CD4-positive, alpha-beta T cell treated with Interleukin-17A for 4 hours (primary cell): ENCODE measurements around the gene FAM98A.

Experiments used
- DNase-seq: peaks from one replicate; pipeline ENCODE4 v3.0.0-alpha.2; 2020; ENCODE audit warnings: mixed read lengths

FAM98A gene

DNA sequence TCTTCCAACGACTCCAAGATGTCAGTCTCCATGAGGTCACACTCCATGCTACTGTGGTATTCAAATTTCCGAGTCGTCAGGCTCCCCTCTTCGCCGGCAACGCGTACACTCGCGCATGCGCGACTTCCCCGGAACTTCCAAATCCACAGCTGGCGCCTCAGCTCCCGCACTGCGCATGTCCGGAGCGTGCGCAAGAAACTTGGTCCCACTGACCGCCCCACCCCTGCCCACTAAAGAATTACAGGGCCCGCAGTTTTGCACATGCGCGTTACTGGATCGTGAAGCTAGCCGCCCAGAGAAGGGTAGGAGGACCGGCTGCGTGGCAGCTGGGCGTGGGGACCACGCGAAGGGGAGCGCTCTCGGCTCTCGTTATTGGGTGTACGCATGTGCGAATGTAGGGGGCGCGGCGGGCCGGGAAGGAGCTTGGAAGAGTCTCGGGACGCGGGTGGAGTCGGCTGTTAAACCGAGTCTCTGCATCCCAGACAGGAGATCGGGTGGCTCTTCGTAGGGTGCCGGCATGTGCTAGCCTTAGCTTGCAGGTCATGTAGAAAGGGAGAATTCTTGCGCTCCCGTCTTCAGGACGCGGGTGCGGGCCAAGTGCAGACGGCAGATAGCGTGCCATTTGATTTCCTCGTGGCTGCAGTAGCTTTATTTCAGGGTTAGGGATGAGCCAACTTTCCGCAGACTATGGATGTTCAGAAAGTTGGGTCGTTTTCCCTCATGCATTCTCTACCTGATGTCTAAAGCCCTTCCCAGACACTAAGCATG is at the start of gene FAM98A:
TSS of gene FAM98A (minus strand) at position 125 of the 768 bp plus-strand sequence. CDS start at position 47, 78 bp downstream.
- peak; percentile 100 for DNase-seq

DNA sequence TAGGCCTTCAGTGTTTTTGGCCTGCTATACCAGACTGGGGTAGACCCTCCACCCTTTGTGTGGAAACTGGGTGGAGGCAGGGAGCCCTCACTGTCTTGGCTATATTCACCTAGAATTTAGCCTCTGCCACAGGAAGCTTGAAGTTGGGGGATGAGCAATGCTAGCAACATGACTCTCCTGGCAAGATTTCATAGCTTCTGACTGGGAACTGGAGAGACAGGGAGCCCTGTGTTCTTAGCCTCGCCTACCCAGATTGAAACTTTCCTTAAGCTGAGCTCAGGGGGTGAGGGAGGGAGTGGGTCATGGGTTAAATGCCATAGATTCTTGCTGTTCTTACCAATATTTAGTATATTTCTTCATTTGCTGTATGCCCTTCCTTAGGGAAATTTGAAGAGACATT is 46.8 kb upstream of the FAM98A start:
- DNase-seq, result no peak

DNA sequence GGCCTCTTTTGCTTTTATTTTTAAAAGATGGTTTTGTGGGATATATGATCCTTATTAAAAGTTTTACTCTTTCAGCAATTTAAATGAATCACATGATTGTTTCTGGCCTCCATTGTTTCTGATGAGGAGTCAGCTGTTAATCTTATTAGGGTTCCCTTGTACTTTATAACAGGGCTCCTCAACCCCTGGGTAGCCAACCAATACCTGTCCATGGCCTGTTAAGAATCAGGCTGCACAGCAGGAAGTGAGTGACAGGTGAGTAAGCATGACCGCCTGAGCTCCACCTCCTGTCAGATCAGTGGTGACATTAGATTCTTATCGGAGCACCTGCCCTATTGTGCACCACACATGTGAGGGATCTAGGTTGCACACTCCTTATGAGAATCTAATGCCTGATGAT is 45.1 kb upstream of the FAM98A start:
- DNase-seq, result no peak

DNA sequence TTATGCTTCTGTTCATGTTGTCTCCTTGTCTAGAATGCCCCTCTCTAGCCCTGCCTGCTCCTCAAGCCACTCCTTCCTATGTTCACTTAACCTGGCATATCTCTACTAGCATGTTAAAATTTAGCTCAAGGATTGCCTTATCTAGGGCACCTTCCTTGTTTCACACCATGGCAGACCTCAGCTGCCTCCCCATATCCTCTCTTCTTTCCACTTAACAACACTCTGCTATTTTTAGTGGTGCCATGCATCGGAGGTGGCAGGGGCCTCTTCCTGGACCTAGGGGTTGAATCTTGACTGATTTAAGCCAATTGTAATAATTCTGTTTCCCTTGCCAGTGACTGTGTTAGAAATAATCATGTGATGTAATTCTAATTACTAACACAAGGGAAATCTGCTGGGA is 36.9 kb upstream of the FAM98A start:
- DNase-seq, result no peak

DNA sequence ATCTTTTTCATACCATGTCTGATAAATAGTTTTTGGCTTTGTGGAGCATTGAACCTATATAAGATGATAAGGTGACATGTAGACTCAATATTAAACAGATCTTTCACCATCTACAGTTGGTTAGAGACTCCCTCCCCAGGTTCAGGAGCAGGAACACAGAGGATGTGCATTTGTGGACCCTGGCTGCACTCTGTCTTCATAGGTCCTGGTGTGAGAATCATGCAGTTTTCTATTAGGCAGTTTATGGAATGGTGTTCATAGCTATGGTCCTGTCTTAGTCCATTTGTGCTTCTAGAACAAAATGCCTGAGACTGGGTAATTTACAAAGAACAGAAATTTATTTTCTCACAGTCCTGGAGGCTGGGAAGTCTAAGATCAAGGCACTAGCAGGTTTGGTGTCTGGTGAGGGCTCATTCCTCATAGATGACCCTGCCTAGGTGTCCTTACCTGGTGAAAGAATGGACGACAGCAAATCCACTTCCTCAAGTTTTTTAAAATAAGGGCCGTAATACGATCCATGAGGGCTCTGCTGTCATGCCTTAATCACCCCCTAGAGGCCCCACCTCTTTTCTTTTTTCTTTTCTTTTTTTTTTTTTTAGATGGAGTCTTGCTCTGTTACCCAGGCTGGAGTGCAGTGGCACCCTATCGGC is 35.3 kb upstream of the FAM98A start:
- no peak for DNase-seq

DNA sequence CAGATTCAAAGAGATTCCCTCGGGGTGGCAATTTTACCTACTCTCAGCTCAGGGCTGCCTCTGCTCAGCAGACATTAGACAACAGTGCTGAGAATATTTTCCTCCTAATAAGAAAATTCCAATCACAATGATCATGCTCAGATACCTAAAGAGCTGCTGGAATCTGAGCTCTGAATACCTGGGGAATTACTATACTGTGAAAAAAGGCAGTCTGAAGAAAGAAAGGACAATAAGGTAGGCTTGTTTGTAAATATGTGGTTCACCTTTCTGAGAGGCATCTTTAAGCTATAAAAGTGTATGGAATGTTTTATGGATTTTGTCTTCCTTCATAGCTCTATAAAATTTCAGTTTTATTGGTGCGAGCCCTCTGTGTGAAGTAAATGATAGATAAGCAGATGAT is 34.2 kb upstream of the FAM98A start:
- DNase-seq, result no peak

DNA sequence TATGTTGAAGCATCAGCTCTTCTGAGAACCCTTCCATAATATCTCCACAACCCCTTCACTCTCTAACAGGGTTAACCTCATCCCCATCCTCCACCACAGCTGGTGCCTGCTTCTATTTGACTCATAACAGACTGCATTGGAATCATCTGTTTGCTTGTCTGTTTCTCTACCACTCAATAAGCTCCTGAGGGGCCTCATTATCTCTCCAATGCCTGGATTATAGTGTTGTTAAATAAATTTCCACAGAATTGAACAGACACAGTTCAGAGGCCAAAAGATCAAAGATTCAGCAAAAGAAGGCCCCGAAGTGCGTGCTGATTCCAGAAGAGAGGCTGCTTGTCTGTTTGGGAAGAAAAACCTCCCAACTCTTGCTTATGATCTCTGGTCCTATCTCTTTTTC is 33.7 kb upstream of the FAM98A start:
- no peak for DNase-seq

DNA sequence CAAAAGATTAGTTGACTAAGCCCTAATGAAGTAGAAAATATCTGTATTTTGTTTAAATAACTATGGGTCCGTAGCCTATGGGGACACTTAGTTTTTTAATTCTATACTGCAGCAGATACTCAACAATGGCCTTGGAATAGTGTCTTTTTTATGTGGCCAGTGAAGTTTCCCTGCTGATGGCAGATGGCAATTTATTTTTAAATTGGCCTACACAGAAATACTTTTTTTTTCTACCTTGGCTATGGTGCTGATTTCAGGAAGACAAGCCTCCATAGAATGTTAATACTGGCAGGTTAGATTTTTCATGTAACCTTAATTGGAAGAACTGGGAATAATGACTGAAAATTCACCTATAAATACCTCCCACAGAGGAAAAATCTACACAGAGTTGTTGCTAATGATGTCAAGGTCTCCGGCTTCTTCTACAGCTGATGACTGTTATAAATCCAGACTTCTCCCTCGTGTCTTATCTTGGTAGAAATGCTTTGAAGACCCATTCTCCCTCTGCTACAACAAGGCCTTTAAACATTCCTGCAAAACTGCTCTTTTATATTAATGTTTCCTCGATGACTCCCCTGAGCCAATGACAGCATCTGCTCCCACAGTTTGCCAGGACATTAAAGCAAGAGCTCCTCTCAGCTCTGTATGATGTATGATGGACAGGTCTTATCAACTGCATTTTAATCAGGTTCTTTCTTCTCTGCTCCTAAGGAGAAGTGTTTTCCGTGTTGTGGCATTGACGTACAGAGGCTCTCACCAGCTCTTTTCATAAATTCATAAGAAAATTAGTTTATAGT is 29.1 kb upstream of the FAM98A start:
- no peak for DNase-seq

DNA sequence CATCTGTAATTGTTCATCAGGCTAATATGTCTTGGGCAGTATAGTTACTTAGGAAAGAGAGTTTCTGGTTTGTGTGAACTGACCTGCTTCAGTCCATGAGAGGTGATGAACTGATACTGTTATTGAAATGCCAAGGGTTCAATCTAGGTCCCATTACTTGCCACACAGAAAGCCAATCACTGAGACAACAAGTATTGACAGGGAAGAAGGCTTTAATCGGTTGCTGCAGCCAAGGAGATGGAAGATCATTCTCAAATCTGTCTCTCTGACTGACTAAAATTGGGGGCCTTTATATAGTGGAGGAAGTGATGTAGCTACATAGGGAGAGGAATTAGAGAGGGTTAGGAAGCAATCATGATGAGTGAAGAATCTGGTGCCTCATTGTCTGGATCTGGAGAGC is 19.9 kb upstream of the FAM98A start:
- DNase-seq, result no peak

DNA sequence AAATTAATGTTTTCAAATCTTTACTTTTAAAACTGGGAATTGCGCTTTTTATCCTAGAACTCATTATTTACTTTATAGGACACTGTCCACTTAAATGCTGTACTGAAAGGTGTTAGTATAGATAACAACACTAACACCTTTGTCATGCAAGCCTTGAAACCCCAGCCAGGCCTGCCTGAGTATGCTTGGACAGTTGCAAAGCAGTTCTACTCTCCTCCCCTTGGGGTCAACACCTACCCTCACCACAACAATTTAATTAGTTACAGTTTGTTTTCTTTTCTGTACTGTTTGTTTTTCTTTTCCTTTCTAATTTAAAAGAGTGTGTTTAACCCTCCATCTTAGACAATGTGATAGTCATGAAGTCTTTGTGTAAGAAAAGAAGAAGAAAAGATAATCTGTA is 18.9 kb upstream of the FAM98A start:
- no peak for DNase-seq

DNA sequence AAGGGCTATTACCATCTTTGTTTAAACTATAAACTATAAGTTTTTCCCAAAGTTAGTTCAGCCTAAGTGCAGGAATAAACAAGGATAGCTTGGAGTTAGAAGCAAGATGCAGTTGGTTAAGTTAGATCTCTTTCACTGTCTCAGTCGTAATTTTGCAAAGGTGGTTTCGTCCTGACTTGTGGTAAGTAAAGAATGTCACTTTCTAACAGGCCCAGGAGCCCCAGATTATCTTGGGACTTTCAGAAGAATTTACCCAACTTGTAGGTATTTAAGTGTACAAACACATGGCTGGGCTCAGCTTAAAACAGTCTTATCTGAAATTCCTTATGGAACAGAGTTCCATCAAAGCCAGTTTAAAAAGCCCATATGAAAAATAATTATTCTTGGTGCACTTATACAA is 18.3 kb upstream of the FAM98A start:
- DNase-seq, result no peak

DNA sequence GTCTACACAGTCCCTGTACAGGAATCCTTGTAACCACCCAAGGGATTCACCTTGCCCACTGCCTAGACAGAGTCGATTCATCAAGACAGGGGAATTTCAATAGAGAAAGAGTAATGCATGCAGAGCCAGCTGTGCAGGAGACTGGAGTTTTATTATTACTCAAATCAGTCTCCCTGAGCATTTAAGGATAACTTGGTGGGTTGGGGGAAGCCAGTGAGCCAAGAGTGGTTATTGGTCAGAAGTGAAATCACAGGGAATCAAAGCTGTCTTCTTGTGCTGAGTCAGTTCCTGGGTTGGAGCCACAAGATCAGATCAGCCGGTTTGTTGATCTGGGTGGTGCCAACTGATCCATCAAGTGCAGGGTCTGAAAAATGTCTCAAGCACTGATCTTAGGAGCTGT is 17.8 kb upstream of the FAM98A start:
- no peak for DNase-seq

DNA sequence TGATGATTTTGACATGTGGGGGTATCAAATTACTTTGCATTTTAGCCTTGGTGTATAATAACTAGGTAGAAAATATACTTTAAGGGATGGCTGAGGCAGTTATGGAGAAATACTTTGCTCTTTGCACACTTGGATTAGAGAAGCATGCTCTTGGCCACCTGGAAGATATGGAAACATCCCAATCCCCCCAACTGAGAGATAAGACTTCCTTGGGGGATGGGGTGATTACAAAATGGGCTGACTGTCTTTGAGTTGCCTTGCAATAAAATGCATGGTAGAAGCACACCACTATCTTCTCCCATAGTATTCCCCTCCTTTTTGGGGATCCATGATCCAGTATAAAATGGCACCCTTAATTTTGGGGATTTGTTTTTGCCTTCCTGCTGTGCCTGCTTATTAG is 15.1 kb upstream of the FAM98A start:
- DNase-seq, result no peak

DNA sequence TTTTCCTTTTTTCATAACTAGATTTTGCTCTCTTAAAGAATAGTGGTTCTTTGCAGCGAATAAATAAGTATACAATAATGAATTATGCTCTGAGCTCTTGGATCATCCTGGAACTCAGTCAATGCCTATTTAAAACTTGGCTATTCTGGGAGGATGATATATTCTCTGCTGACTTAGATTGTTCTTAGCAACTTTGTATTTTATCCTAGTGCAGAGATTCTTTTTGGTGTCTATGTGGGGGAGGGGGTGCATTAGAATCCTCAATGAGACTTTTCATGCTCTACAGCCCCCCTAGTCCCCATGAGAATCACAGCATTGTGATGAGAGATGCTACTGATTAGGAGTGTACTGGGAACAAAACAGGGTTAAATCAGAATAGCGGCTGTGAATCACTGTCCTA is 8.8 kb upstream of the FAM98A start:
- no peak for DNase-seq

DNA sequence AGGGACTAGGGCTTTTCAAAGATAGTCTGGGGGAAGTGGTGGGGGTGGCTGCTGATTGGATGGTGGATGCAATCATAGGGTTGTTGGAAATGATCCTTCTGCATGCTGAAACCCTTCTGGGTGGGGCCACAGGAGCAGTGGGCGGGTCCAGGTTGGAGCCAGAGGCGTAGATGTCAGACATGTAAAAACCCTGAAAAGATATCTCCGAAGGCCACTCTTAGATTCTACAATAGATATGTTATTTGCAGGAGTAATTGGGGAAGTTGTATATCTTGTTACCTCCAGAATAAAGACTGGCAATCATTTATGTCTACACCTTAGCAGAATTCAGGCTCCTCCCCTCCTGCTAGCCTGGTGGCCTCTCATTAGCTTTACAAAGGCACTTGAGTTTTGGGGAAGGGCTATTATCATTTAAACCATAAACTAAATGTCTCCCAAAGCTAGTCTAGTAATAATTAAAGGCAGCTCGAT is 8.2 kb upstream of the FAM98A start:
- no peak for DNase-seq

DNA sequence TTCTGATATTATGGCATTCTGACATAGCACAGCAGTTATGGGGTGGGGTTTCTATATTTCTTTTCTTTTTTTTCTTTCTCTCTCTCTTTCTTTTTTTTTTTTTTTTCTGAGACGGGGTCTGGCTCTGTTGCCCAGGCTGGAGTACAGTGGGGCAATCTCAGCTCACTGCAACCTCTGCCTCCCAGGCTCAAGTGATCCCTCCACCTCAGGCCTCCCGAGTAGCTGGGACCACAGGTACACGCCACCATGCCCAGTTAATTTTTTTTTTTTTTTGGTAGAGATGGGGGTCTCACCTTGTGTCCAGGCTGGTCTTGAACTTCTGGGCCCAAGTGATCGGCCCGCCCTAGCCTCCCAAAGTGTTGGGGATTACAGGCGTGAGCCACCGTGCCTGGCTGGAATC is 7.5 kb upstream of the FAM98A start:
- DNase-seq, result no peak

DNA sequence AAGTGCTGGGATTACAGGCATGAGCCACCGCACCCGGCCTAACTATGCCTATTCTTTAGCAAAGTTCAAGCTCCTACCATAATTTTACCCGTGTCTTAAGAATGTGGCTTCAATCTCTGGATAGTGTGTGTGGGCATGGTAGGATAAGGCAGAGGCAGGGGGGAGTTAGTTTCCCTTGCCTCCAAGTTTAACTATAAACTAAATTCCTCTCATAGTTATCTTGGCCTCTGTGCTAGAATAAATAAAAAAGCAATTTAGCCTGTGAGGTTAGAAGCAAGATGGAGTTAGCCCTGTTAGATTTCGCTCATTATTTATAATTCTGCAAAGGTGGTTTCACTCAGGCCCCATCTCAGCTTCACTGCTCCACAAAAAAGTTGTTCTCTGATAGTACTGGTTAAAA is 7.0 kb upstream of the FAM98A start:
- DNase-seq, result no peak

DNA sequence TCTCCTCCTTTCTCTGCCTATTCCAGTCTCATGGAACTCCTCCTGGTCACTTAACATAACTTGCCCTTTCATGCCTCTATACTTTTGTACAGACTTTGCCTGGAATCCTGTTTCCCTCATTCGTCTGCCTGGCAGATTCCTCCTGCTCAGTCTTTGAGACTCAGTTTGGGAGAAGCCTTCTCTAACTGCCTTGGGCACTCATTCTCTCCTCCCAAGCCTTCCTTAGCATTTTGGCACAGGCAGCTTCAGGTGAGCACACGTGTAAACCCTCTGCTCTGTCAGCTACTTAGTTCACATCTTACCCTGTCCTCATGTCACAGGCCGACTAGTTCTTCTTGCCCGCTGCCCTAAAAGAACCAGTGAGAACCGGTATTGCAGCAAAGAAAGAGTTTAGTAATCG is 6.0 kb upstream of the FAM98A start:
- no peak for DNase-seq

DNA sequence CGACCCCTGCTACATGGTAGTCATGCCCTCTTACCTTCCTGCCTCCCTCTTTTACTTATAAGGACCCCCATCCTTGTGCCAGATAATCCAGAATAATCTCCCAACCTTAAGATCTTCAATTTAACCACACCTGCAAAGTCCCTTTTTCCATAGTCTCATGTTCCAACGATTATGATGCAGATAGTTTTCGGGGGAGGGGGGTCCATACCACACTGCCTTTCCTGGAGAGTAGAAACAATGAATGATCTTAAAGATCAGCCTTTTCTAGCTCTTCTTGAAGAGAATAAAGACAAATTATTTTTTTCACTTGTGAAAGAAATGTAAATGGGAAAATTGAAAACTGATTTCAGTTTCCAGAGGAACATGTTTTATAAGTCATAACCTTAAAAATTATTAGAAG is 4.3 kb upstream of the FAM98A start:
- DNase-seq, result no peak

DNA sequence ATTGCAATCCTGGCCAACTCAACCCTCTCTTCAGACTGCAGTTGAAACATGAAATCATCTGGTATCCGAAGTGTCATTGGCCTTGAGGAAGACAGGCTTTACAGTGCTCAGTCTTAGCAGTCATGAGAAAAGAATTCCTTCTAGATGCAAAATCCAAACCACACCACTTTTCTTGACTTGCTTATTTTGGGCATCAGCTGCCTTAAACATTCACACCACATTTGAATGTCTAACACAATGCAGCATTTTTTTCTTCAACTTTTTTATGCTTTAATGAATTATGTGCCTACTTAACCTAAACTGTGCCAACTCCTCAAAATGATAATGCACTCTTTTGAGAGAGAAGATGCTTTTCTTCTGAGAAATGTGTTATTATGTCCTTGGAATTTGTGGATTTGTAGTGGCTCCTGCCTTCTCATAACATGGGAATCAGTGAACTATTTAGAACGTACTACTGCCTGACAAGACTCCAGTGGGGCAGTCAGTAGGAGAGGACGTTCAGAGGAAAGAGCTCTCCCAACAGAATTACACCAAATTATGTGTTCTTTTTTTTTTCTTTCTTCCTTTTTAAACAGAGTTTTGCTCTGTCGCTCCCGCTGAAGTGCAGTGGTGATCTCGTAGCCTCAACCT is 3.2 kb upstream of the FAM98A start:
- no peak for DNase-seq

DNA sequence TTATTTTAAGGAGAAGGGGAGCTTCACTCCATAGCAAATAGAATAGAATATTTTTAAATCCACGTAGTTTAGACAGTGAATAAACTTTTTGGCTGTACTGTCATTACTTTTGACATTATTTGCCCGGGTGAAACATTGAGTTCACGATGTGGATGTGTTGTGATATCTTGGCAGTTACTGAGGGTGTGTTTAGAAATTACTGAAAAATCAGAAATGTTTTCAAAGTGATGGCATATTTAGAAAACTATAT is 769 bp upstream of the FAM98A start:
- no peak for DNase-seq

DNA sequence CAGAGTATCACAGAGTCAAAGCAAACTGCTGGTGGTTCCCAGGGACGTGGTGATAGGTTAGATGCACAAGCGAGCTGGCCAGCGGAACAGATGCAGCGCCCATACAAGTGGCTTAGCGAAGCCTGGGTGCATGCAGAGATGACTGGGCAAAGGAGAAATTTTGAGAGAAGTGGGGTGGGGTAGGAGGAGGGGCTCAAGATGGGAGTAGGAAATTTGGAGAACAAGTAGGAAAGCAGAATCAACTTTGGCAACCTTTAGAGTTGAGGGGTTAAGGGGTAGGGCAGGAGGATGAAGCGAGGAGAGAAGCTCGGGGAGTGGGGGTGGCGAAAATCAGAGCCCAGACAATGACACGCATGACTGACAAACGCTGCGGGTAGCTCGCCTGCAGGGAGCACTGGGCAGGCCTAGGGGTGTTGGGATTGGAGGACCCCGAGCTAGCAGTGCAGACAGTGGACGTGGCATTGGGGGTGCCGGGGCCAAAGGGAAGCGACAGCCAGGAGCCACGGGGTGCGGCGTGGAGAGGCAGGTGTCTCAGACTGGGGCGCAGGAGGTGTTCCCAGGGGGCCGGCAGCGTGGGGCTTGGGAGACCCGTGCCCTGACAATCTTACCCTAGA is 431 bp downstream of the FAM98A start:
- peak; percentile 39 for DNase-seq

DNA sequence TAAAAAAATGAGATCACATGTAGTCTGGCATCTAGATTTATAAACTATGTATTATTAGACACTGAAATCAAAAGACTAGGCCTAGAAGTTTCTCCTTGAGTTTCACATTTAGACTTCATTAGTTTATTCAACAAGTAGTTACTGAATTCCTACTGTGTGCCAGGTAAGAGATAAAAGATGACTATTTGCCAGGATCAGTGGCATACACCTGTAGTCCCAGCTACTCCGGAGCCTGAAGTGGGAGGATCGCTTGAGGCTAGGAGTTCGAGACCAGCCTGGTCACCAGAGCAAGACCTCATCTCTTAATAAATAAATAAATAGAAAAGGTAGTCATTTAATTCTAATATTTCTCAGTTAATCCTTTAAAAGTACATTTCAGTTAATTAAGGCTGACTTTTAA is 2.1 kb downstream of the FAM98A start:
- DNase-seq, result no peak
